ENCODE measurements around the gene SH2D6.
"Not testable (repeated sequence)": the region's sequence is repeated elsewhere in the genome, so short reads cannot be mapped to it uniquely, and the experiment has no call there.

DNA sequence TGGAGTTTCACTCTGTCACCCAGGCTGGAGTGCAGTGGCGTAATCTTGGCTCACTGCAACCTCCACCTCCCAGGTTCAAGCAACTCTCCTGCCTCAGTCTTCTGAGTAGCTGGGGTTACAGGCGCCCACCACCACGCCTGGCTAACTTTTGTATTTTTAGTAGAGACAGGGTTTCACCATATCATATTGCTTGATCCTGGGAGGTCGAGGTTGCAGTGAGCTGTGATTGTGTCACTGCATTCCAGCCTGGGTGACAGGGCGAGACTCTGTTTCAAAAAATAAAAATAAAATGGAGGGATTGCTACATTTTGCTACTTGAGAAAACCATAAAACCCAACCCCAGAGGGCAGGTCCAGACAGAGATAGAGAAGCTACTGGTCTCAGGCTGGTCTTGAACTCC lies 35.4 kb upstream of the SH2D6 start:
- not testable (repeated sequence) for TF ChIP-seq POLR2AphosphoS5 (IDR thresholded peaks at IDR 0.05); EP300 (IDR thresholded peaks at IDR 0.05; ENCODE audit: low read depth); POLR2A (IDR thresholded peaks at IDR 0.05)
- TF ChIP-seq, protein P1, sequence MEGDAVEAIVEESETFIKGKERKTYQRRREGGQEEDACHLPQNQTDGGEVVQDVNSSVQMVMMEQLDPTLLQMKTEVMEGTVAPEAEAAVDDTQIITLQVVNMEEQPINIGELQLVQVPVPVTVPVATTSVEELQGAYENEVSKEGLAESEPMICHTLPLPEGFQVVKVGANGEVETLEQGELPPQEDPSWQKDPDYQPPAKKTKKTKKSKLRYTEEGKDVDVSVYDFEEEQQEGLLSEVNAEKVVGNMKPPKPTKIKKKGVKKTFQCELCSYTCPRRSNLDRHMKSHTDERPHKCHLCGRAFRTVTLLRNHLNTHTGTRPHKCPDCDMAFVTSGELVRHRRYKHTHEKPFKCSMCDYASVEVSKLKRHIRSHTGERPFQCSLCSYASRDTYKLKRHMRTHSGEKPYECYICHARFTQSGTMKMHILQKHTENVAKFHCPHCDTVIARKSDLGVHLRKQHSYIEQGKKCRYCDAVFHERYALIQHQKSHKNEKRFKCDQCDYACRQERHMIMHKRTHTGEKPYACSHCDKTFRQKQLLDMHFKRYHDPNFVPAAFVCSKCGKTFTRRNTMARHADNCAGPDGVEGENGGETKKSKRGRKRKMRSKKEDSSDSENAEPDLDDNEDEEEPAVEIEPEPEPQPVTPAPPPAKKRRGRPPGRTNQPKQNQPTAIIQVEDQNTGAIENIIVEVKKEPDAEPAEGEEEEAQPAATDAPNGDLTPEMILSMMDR (IDR thresholded peaks at IDR 0.05) = not testable (repeated sequence)
